BE2C (cell line): Measurements from ENCODE around the gene PTPRG.

ENCODE experiments used
- DNase-seq: peaks from one replicate; pipeline ENCODE4 v3.0.0-alpha.2; 2020
- H3K27me3 ChIP-seq: fragments of 250-450 bp; sonication (Bioruptor Pico); 2 replicates; pipeline ENCODE4 v1.5.1; 2020; ENCODE audit warnings: mild to moderate bottlenecking
- H3K36me3 ChIP-seq: fragments of 250-450 bp; sonication (Bioruptor Pico); 2 replicates; pipeline ENCODE4 v1.5.1; 2020; ENCODE audit warnings: mild to moderate bottlenecking
- H3K4me1 ChIP-seq: fragments of 250-450 bp; sonication (Bioruptor Pico); 2 replicates; pipeline ENCODE4 v1.5.1; 2020
- H3K4me3 ChIP-seq: 2 replicates; pipeline ENCODE4 v1.5.1; 2011; ENCODE audit warnings: low read depth, low read length
- H3K9me3 ChIP-seq: fragments of 250-450 bp; sonication (Bioruptor Pico); 2 replicates; pipeline ENCODE4 v1.5.1; 2020
- CTCF ChIP-seq: IDR thresholded peaks from 2 replicates; pipeline ENCODE4 v1.5.1; 2012; ENCODE audit warnings: mild to moderate bottlenecking, low read depth, low read length

The PTPRG gene

DNA sequence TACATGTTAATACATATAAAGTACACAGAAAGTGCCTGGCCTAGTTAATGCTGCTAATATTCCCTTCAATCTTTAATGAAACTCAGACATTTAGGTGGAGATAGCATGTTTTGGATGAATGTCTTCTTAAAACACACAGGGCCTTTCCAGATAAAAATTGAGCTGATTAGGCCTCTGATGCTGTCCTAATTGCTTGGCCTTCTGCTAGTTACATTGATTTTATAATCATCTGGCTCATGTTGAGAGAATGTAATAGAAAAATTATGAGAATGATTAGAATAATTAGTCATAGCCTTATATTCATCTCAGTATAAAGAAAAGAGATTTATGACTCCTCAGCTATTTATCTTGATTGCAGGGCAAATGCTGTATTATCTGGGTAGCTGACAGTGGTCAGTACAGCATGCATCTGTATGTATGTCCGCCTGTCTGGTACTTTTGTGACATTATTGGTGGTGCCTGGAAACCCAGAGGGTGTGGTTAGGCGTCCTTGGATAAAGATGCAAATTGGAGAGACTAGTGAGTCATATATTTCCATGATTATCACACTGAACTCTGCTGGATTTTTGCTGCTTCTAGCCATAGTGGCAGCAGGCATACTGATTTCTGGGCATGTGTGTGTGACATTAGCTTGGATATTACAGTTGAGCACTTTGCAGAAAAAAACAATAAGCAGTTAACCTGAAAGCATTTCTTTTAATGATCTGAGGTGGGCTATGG is 691.2 kb downstream of the PTPRG start:
- H3K9me3 ChIP-seq: no peaks in the 10 kb centered on the region
- H3K4me3 ChIP-seq: no peak overlapping the region; the same call in 1 of the 2 replicates
- DNase-seq: peak; percentile 71
- peaks cover 24% of the 10 kb centered on the region for H3K4me1 ChIP-seq
- no peaks in the 10 kb centered on the region for H3K36me3 ChIP-seq
- no peaks in the 10 kb centered on the region for H3K27me3 ChIP-seq
- no peak for TF ChIP-seq CTCF

DNA sequence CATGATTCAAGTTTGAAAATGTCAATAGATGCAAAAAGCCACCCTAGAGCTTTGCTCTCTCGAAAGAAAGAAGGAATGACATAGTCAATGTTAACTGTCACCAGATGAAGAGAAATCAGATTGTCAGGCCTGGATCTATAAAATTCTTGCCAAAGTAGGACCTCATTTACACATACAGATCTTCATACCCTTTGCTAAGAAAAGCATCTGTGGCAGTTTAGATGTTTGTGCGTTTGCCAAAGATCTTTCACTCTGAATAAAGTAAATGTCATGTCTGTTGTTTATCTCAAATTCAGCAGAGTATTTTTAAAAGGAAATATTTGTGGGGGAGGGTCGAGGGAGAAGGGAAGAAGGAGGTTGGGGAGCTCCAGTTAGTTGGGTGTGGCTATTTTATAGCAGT is 692.6 kb downstream of the PTPRG start:
- TF ChIP-seq CTCF: no peak
- no peaks in the 10 kb centered on the region for H3K27me3 ChIP-seq

DNA sequence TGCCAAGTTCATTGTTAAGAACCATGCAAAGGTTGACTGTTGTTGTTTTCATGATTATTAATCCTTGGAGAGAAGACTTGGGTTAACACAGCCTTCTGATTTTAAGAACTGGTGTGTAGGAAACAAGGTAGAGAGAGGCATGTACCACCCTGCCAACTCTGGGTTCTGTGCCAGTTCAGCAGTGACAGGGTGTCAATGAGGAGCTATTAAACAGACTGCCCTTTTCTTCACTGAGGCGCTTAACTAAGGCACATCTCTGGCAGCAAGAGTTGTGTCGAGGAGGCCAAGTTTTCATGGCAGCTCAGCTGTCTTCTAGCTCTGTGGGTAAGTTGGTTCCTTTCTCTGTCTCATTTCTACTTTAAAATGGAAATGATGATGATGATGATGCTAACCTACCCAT is 694.4 kb downstream of the PTPRG start:
- TF ChIP-seq CTCF: no peak
- no peak for DNase-seq
- Histone ChIP-seq H3K27me3 (no peaks in the 10 kb centered on the region), H3K4me3 (no peak overlapping the region), H3K36me3 (no peaks in the 10 kb centered on the region), H3K9me3 (no peaks in the 10 kb centered on the region), H3K4me1 (peaks cover 29% of the 10 kb centered on the region)

More for the DNA sequence above, 692.6 kb downstream of the PTPRG start:
- Histone ChIP-seq H3K4me3 (no peak overlapping the region), H3K36me3 (no peaks in the 10 kb centered on the region), H3K9me3 (no peaks in the 10 kb centered on the region), H3K4me1 (peaks cover 20% of the 10 kb centered on the region)
- no peak for DNase-seq

DNA sequence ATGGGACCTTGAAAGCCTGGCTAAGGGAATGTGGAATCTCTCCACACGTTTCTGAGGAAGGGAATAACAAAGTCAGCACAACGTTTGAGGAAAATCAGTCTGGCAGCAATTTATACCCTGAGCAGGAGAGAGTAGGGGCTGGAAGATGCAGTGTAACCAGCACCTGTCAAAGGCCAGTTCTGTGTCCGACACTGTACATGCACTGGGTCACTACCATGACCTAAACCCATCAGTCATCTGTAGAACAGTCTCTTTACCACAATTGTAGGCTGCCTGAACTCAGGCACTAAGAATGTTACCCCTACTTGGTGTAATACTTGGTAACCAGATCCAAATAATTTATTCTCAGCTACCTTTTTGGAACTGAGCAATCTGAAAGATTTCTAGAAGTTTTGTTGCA is 698.6 kb downstream of the PTPRG start:
- H3K9me3 ChIP-seq: no peaks in the 10 kb centered on the region
- H3K27me3 ChIP-seq: no peaks in the 10 kb centered on the region
- H3K36me3 ChIP-seq: no peaks in the 10 kb centered on the region
- peaks cover 15% of the 10 kb centered on the region for H3K4me1 ChIP-seq
- no peak for TF ChIP-seq CTCF
- DNase-seq: no peak
- no peak overlapping the region for H3K4me3 ChIP-seq

DNA sequence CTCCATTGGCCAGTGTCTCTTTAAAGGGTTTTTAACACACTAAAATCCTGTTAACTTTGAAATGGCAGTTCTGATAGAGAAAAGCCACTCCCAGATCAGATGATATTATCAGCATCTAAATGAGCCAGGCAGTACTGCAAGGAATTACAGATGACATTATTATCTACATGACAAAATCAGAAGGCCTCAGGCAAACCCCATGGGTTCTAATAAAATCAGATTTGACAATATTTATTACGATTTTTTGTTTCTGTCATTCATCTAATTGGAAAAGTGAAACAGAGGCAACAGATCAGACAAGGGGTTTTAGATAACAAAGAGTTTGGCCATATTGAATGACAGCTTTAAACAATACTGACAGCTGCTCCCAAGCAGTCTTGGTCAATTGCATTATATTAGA is 699.3 kb downstream of the PTPRG start:
- Histone ChIP-seq H3K36me3 (no peaks in the 10 kb centered on the region), H3K27me3 (no peaks in the 10 kb centered on the region), H3K4me1 (peaks cover 15% of the 10 kb centered on the region), H3K9me3 (no peaks in the 10 kb centered on the region), H3K4me3 (no peak overlapping the region)
- no peak for TF ChIP-seq CTCF
- peak; percentile 23 for DNase-seq

DNA sequence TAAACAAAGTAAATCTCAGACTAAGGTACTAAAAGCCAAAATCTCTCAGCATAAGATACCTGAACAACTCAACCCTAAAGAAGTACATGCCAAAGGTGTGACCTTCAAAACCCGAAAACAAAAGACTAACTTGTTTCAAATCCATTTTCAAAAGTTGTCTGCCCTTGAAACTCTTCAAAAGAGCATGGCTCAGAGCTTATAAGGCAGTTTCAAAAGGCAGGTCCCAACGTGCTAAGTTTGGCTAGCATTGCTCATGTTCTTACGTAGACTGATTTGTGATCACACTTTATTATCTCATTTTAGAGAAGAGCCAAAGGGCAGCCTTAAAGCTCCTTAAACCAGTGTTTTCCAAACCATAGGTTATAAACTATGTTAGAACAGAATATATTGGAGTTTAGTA is 699.8 kb downstream of the PTPRG start:
- H3K4me1 ChIP-seq: peaks cover 15% of the 10 kb centered on the region
- no peaks in the 10 kb centered on the region for H3K27me3 ChIP-seq
- DNase-seq: no peak
- no peaks in the 10 kb centered on the region for H3K9me3 ChIP-seq
- H3K4me3 ChIP-seq: no peak overlapping the region
- no peak for TF ChIP-seq CTCF
- H3K36me3 ChIP-seq: no peaks in the 10 kb centered on the region
